Psoas muscle (tissue), 8 donors: ENCODE measurements around the gene BCAS3. TPM values are rescaled to one million over a fixed set of nuclear protein-coding genes. Genes with fewer than 3 reads are reported as not detected.

Experiments used
- ATAC-seq, 4 donors: fragments of 200-7000 bp; cut with Tn5 transposase; one replicate each; pipeline ENCODE4 v1.9.1; 2020; ENCODE audit warnings: moderate library complexity in 3 of 4, mild to moderate bottlenecking in 2 of 4
- DNase-seq, 2 donors: peaks; one replicate each; pipeline ENCODE4 v3.0.0-alpha.2; 2020
- H3K27ac ChIP-seq: fragments of 200-600 bp; one replicate; pipeline ENCODE4 v1.8.0; 2022
- H3K27me3 ChIP-seq, 3 donors: fragments of 200-600 bp in 1 of 3; one replicate each; pipeline versions ENCODE4 v1.6.1 to v1.8.0; 2013 to 2022; ENCODE audit warnings: low read length in 2 of 3, mild to moderate bottlenecking in 2 of 3, moderate library complexity in 1 of 3; ENCODE audit not compliant: insufficient read depth in 3 of 3
- H3K36me3 ChIP-seq, 2 donors: fragments of 200-600 bp in 1 of 2; one replicate each; pipeline versions ENCODE4 v1.6.1 to v1.8.0; 2013 to 2022; ENCODE audit warnings: low read depth in 1 of 2, mild to moderate bottlenecking in 1 of 2, moderate library complexity in 1 of 2; ENCODE audit not compliant: insufficient read depth in 1 of 2
- H3K4me1 ChIP-seq: fragments of 200-600 bp; one replicate; pipeline ENCODE4 v1.8.0; 2022
- H3K4me3 ChIP-seq: fragments of 200-600 bp; one replicate; pipeline ENCODE4 v1.8.0; 2022; ENCODE audit warnings: mild to moderate bottlenecking
- H3K9me3 ChIP-seq: fragments of 200-600 bp; one replicate; pipeline ENCODE4 v1.8.0; 2022
- CTCF ChIP-seq: fragments of 200-600 bp; IDR thresholded peaks from one replicate; pipeline ENCODE4 v1.8.0; 2022; ENCODE audit warnings: antibody characterized with exemption
- WGBS, 3 donors: extraction: QIAGEN DNeasy Blood & Tissue Kit; methylation state at CpG; one replicate each; pipeline versions ENCODE4 v1.1.6 to v1.1.7; 2013; 5-methylcytosine and 5-hydroxymethylcytosine counted together
- intact Hi-C, 2 donors: fragments of 100-400 bp; cut with DNase I; formaldehyde crosslinking; loops; one replicate each; pipeline versions ENCODE4 v1.11.0 to v1.14.2; 2022
- polyA plus RNA-seq, 3 donors: library from polyadenylated mRNA; stranded (reverse); fragments of 200-250 nt; gene quantifications; one replicate each; pipeline ENCODE4 v1.2.3, GENCODE V29; 2013
- total RNA-seq, 4 donors: library from RNA; stranded (reverse); fragmentation: NEBNext Ultra II Directional in 2 of 4; extraction: Animal tissue kit (Norgen Biotek cat#: 25700) in 2 of 4; gene quantifications; one replicate each; pipeline versions ENCODE4 v1.2.1 to v1.2.4, GENCODE V29; 2021 to 2023
- donor health status: healthy with polysubstance abuse.
- donor health status: DM: no; HTN: no; CAD: no; lungs with moderate emphysema.
- donor health status: Bipolar disorder and iron deficiency.
- donor health status: healthy.
- donor health status: DM: yes; HTN: yes; CAD: no.
- donor health status: DM: no; HTN: no; CAD: no.
- donor health status: DM: no; HTN: no; CAD: no.
- donor health status: DM: yes; HTN: yes; CAD: no.

Gene BCAS3
- total and polyA plus RNA-seq, 7 donors: 2.4 to 28.8 (median 15.0) TPM

GRCh38 chr17:60893475-60893874, 215.8 kb downstream of the BCAS3 start:
- intact Hi-C loops: no loop called here
- H3K36me3 ChIP-seq: peaks cover 0 to 2% of the 10 kb centered on the region in 2 donors
- no peak for DNase-seq
- peaks cover 11% of the 10 kb centered on the region for H3K9me3 ChIP-seq
- no peak overlapping the region for H3K4me3 ChIP-seq
- no peak overlapping the region for H3K27ac ChIP-seq
- no peak for ATAC-seq
- 94 to 99% (median 97%) methylated on average over 5 of the region's 5 CpGs for WGBS, 3 donors
- no peaks in the 10 kb centered on the region for H3K4me1 ChIP-seq
- no peak for TF ChIP-seq CTCF
- no peaks in the 10 kb centered on the region for H3K27me3 ChIP-seq

GRCh38 chr17:60896996-60897395, 219.3 kb downstream of the BCAS3 start:
- Histone ChIP-seq H3K4me3 (no peak overlapping the region), H3K27ac (no peak overlapping the region), H3K4me1 (no peaks in the 10 kb centered on the region), H3K27me3 (no peaks in the 10 kb centered on the region), H3K36me3 (no peaks in the 10 kb centered on the region), H3K9me3 (peaks cover 11% of the 10 kb centered on the region)
- TF ChIP-seq CTCF: no peak
- WGBS, 3 donors: 93 to 100% (median 97%) methylated on average over 1 of the region's 1 CpG
- intact Hi-C loops: no loop called here
- no peak for DNase-seq
- ATAC-seq: no peak

- Histone ChIP-seq H3K9me3 (peaks cover 1% of the 10 kb centered on the region), H3K27ac (no peak overlapping the region), H3K4me1 (no peaks in the 10 kb centered on the region), H3K4me3 (no peak overlapping the region), H3K27me3 (no peaks in the 10 kb centered on the region), H3K36me3 (peaks cover 0 to 8% of the 10 kb centered on the region in 2 donors)
- 97% methylated on average over 4 of the region's 4 CpGs for WGBS, 3 donors
- DNase-seq: no peak
- TF ChIP-seq CTCF: no peak
- no peak for ATAC-seq
- intact Hi-C loops: no loop called here
These were observed 221.5 kb downstream of the BCAS3 start for GRCh38 chr17:60899115-60899514.

DNA sequence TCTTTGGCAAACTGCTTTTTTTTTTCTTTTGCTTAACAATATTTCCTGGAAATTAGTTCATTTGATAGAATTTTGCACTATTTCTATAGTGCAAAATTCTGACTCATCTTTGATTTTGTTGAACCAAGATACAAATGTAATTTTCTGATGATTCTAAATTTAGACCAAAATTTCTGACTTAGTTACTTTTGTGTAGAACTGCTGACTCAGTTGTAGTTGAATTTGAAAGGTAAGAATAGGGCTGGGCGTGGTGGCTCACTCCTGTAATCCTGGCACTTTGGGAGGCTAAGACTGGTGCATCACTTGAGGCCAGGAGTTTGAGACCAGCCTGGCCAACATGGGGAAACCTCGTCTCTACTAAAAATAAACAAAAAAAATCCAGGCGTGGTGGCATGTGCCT, 223.0 kb downstream of the BCAS3 start:
- intact Hi-C loops: no loop called here
- no peak for ATAC-seq
- no peaks in the 10 kb centered on the region for H3K4me1 ChIP-seq
- H3K36me3 ChIP-seq: peaks cover 0 to 8% of the 10 kb centered on the region in 2 donors
- H3K9me3 ChIP-seq: no peaks in the 10 kb centered on the region
- H3K27ac ChIP-seq: no peak overlapping the region
- TF ChIP-seq CTCF: no peak
- DNase-seq: no peak
- H3K4me3 ChIP-seq: no peak overlapping the region
- WGBS, 3 donors: 80 to 91% (median 83%) methylated on average over 3 of the region's 3 CpGs
- H3K27me3 ChIP-seq: no peaks in the 10 kb centered on the region

DNA sequence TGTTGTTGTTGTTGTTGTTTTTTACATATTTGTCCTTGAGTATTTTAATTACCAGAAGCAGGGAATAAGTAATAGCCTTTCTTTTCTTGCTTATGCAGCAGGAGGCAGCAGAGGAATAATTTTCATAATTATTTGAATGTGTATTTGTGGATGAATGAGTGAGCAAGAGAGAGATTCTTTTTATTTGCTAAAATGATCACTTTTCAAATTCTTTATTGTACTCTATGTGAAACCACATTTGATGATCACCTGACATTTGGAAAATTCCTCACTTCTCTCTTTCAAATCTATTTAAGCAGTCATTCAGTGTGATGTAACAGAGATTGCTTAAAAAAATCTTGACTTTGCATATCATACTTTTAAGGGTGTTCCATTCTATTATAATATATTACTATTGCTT, 223.6 kb downstream of the BCAS3 start:
- ATAC-seq (no peak), DNase-seq (no peak)
- intact Hi-C loops: no loop called here
- Histone ChIP-seq H3K4me1 (no peaks in the 10 kb centered on the region), H3K36me3 (peaks cover 0 to 8% of the 10 kb centered on the region in 2 donors), H3K4me3 (no peak overlapping the region), H3K9me3 (no peaks in the 10 kb centered on the region), H3K27me3 (no peaks in the 10 kb centered on the region), H3K27ac (no peak overlapping the region)
- no peak for TF ChIP-seq CTCF
